ENCODE data around the gene ATP10A. TPM values are rescaled to one million over a fixed set of nuclear protein-coding genes. Genes with fewer than 3 reads are reported as not detected.
"Not testable (repeated sequence)": the region's sequence is repeated elsewhere in the genome, so short reads cannot be mapped to it uniquely, and the experiment has no call there.

ATP10A gene
- total and polyA plus RNA-seq, 2 donors from 2014 or later = 4.0 to 6.8 TPM

GRCh38 chr15:25640381-25640780, 222.7 kb downstream of the ATP10A start:
- Histone ChIP-seq H3K4me1 (ENCODE audit: control insufficient read depth in 2 of 3, insufficient read depth in 2 of 3, low read depth in 1 of 3, low read length in 3 of 3) (peaks cover 4 to 6% (median 5%) of the 10 kb centered on the region in 3 donors), H3K36me3 (ENCODE audit: control insufficient read depth in 2 of 3, insufficient read depth in 3 of 3, low read length in 3 of 3) (no peaks in the 10 kb centered on the region), H3K4me3 (ENCODE audit: low read length in 3 of 3) (no peak overlapping the region), H3K27me3 (ENCODE audit: control insufficient read depth, insufficient read depth, low read length) (no peaks in the 10 kb centered on the region), H3K9me3 (ENCODE audit: control insufficient read depth in 2 of 3, insufficient read depth in 1 of 3, low read length in 3 of 3) (no peaks in the 10 kb centered on the region), H3K27ac (ENCODE audit: low read depth in 2 of 2, low read length in 2 of 2) (no peak overlapping the region), H3K9ac (ENCODE audit: low read length in 3 of 3) (no peak overlapping the region)
- TF ChIP-seq CTCF (IDR thresholded peaks at IDR 0.05; ENCODE audit: borderline replicate concordance, extremely low read depth, insufficient read depth) = no peak
- no peak for FAIRE-seq
- no peak for DNase-seq
- intact Hi-C loops (cut with DNase I) = no loop called here

GRCh38 chr15:25636486-25636885, 226.6 kb downstream of the ATP10A start:
- H3K4me3 ChIP-seq (ENCODE audit: low read length in 3 of 3); DNase-seq; H3K9me3 ChIP-seq (ENCODE audit: control insufficient read depth in 2 of 3, insufficient read depth in 1 of 3, low read length in 3 of 3); FAIRE-seq; H3K27ac ChIP-seq (ENCODE audit: low read depth in 2 of 2, low read length in 2 of 2); H3K9ac ChIP-seq (ENCODE audit: low read length in 3 of 3); H3K36me3 ChIP-seq (ENCODE audit: control insufficient read depth in 2 of 3, insufficient read depth in 3 of 3, low read length in 3 of 3); H3K27me3 ChIP-seq (ENCODE audit: control insufficient read depth, insufficient read depth, low read length); intact Hi-C loops (cut with DNase I); H3K4me1 ChIP-seq (ENCODE audit: control insufficient read depth in 2 of 3, insufficient read depth in 2 of 3, low read depth in 1 of 3, low read length in 3 of 3): not testable (repeated sequence)

GRCh38 chr15:25635191-25635590, 227.9 kb downstream of the ATP10A start:
- DNase-seq (no peak), FAIRE-seq (no peak)
- no peak for TF ChIP-seq CTCF (IDR thresholded peaks at IDR 0.05; ENCODE audit: borderline replicate concordance, extremely low read depth, insufficient read depth)
- intact Hi-C loops (cut with DNase I) = no loop called here
- H3K27ac ChIP-seq (ENCODE audit: low read depth in 2 of 2, low read length in 2 of 2) = no peak overlapping the region
- H3K4me1 ChIP-seq (ENCODE audit: control insufficient read depth in 2 of 3, insufficient read depth in 2 of 3, low read depth in 1 of 3, low read length in 3 of 3) = no peaks in the 10 kb centered on the region
- H3K9me3 ChIP-seq (ENCODE audit: control insufficient read depth in 2 of 3, insufficient read depth in 1 of 3, low read length in 3 of 3) = no peaks in the 10 kb centered on the region
- no peak overlapping the region for H3K9ac ChIP-seq (ENCODE audit: low read length in 3 of 3)
- no peaks in the 10 kb centered on the region for H3K27me3 ChIP-seq (ENCODE audit: control insufficient read depth, insufficient read depth, low read length)
- no peak overlapping the region for H3K4me3 ChIP-seq (ENCODE audit: low read length in 3 of 3)
- no peaks in the 10 kb centered on the region for H3K36me3 ChIP-seq (ENCODE audit: control insufficient read depth in 2 of 3, insufficient read depth in 3 of 3, low read length in 3 of 3)

GRCh38 chr15:25633862-25634261, 229.3 kb downstream of the ATP10A start:
- DNase-seq = peak in 1 of 5 donors; percentile 6
- Histone ChIP-seq H3K4me3 (ENCODE audit: low read length in 3 of 3) (no peak overlapping the region), H3K27me3 (ENCODE audit: control insufficient read depth, insufficient read depth, low read length) (no peaks in the 10 kb centered on the region), H3K36me3 (ENCODE audit: control insufficient read depth in 2 of 3, insufficient read depth in 3 of 3, low read length in 3 of 3) (no peaks in the 10 kb centered on the region), H3K9ac (ENCODE audit: low read length in 3 of 3) (no peak overlapping the region), H3K9me3 (ENCODE audit: control insufficient read depth in 2 of 3, insufficient read depth in 1 of 3, low read length in 3 of 3) (no peaks in the 10 kb centered on the region), H3K4me1 (ENCODE audit: control insufficient read depth in 2 of 3, insufficient read depth in 2 of 3, low read depth in 1 of 3, low read length in 3 of 3) (no peaks in the 10 kb centered on the region), H3K27ac (ENCODE audit: low read depth in 2 of 2, low read length in 2 of 2) (no peak overlapping the region)
- no peak for FAIRE-seq
- intact Hi-C loops (cut with DNase I) = no loop called here
- no peak for TF ChIP-seq CTCF (IDR thresholded peaks at IDR 0.05; ENCODE audit: borderline replicate concordance, extremely low read depth, insufficient read depth)
